ENCODE measurements around the gene SERTAD2. TPM values are rescaled to one million over a fixed set of nuclear protein-coding genes. Genes with fewer than 3 reads are reported as not detected.

The SERTAD2 gene
- total RNA-seq, 1 donor: 7.8 TPM

DNA sequence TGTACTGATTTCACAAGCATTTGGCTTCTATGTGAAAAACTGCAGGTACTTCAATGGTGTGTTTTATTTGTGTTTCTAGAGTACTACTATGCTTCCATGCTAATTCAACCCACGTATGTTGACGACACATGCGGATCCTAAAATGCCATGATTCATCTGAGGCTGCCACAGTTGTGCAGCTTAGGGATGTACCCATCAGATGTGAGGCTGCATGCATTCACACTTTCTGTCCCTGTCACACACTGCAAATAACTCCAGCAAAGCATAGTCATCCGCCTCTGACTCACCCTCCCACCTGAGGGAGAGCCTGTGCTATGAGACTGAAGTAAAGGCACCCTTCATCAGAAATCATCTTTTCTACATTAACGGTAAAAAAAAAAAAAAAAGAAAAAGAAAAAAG lies 22.1 kb upstream of the SERTAD2 start:
- peak; percentile 14 for DNase-seq (ENCODE audit: low read depth)
- H3K4me3 ChIP-seq (ENCODE audit: low read depth, low read length): no peak overlapping the region
- TF ChIP-seq, protein P1, sequence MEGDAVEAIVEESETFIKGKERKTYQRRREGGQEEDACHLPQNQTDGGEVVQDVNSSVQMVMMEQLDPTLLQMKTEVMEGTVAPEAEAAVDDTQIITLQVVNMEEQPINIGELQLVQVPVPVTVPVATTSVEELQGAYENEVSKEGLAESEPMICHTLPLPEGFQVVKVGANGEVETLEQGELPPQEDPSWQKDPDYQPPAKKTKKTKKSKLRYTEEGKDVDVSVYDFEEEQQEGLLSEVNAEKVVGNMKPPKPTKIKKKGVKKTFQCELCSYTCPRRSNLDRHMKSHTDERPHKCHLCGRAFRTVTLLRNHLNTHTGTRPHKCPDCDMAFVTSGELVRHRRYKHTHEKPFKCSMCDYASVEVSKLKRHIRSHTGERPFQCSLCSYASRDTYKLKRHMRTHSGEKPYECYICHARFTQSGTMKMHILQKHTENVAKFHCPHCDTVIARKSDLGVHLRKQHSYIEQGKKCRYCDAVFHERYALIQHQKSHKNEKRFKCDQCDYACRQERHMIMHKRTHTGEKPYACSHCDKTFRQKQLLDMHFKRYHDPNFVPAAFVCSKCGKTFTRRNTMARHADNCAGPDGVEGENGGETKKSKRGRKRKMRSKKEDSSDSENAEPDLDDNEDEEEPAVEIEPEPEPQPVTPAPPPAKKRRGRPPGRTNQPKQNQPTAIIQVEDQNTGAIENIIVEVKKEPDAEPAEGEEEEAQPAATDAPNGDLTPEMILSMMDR (IDR thresholded peaks at IDR 0.05; ENCODE audit: insufficient read depth, low read depth, low read length): no peak

DNA sequence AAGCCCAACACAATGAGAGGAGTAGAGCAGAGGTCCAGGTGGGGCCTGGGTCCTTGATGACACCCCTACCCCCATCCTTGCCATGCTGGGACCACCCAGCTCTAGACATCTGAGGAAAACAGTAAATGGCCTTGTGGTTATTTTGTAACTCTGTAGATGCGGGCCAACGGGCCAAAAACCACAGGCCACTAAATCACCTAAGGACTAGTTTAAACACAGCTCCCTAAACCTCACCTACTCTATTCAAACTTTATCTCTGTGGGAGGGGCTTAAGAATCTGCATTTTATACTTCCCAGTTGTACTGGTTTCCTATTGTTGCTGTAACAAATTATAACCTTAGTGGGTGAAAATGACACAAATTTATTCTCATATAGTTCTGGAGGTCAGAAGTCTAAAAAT lies 19.0 kb upstream of the SERTAD2 start:
- no peak for DNase-seq (ENCODE audit: low read depth)
- H3K4me3 ChIP-seq (ENCODE audit: low read depth, low read length): no peak overlapping the region
- TF ChIP-seq, protein P1 (IDR thresholded peaks at IDR 0.05; ENCODE audit: insufficient read depth, low read depth, low read length): no peak

- no peak overlapping the region for H3K4me3 ChIP-seq (ENCODE audit: low read depth, low read length)
- TF ChIP-seq, protein P1 (IDR thresholded peaks at IDR 0.05; ENCODE audit: insufficient read depth, low read depth, low read length): no peak
- no peak for DNase-seq (ENCODE audit: low read depth)
These were observed 16.3 kb upstream of the SERTAD2 start for GRCh38 chr2:64670047-64670446.

DNA sequence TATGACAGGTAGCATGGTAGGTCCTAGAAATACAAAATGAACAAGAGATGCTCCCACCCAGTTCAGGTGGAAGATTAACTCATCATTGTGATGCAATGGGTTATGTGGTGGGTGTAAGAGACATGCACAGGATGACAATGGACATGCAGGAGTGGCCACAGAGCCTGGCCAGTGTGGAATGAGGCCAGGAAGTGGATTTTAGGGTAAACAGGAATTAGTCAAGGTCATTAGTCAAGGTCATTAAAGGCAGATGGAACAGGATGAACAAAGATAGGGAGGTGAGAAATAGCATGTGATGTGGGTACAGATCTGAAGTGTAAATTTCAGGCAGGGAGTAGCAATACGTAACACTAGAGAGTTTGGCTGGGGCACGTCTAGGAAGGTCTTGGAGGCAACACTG lies 15.6 kb upstream of the SERTAD2 start:
- no peak for DNase-seq (ENCODE audit: low read depth)
- TF ChIP-seq, protein P1 (IDR thresholded peaks at IDR 0.05; ENCODE audit: insufficient read depth, low read depth, low read length): no peak
- no peak overlapping the region for H3K4me3 ChIP-seq (ENCODE audit: low read depth, low read length)

DNA sequence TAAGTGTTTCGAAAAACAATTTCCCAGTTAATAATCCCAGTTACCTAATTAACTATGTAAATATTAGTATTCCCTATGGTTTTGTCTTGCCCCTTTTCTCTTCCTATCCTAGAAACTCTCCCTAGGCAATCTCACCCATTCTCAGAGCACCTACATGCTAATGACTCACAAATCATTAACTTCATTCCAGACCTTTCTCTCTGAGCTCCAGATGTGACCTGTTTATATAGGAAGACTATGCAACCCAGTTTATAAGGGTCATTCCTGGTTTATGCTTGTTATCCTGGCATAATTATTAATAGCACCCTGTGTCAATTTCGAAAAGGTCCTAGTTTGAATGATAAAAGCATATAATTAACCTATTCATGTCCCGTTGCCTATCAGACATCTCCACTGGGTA lies 14.8 kb upstream of the SERTAD2 start:
- DNase-seq (ENCODE audit: low read depth): no peak
- TF ChIP-seq, protein P1 (IDR thresholded peaks at IDR 0.05; ENCODE audit: insufficient read depth, low read depth, low read length): no peak

GRCh38 chr2:64667535-64667934 lies 13.8 kb upstream of the SERTAD2 start:
- H3K4me3 ChIP-seq (ENCODE audit: low read depth, low read length): no peak overlapping the region
- TF ChIP-seq, protein P1 (IDR thresholded peaks at IDR 0.05; ENCODE audit: insufficient read depth, low read depth, low read length): no peak
- no peak for DNase-seq (ENCODE audit: low read depth)

More for the DNA sequence above, 14.8 kb upstream of the SERTAD2 start:
- H3K4me3 ChIP-seq (ENCODE audit: low read depth, low read length): no peak overlapping the region

DNA sequence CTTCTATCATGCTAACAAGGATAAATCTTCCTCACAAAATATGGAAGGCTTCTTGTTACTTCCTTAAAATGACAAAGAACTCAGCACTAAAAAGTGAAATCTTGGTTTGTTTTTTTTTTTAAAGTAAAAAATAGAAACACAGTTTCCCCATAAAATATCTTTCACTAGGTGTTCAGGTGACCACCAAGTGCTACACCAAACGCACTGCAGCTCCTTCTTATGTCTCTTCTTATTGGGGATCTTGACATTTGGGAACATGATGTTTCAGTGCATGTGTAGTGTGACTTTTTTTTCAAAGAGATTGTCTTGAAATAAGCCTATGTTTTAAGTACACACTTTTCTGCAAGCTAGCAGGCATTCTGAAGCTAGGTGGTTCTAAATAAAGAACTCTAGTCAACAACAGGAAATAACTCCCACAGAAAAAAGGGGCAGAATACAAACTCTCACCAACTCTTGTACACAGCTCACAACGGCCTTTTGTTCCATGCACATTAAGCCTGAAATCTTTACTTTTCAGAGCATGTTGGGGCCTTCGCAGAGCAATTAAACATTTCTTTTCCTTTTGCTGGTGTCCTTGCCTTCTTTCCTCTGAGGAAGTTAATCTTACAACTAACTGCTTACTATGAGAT lies 13.2 kb upstream of the SERTAD2 start:
- TF ChIP-seq, protein P1 (IDR thresholded peaks at IDR 0.05; ENCODE audit: insufficient read depth, low read depth, low read length): no peak

More for the DNA sequence above, 13.2 kb upstream of the SERTAD2 start:
- DNase-seq (ENCODE audit: low read depth): no peak
- no peak overlapping the region for H3K4me3 ChIP-seq (ENCODE audit: low read depth, low read length)
